Tibial nerve (tissue), 4 donors: ENCODE measurements around the gene RPLP2. TPM values are rescaled to one million over a fixed set of nuclear protein-coding genes. Genes with fewer than 3 reads are reported as not detected.
A peak's percentile ranks its signal among the peaks of the same experiment; 100 is the strongest.

Experiments
- DNase-seq, 2 donors: peaks; one replicate each; pipeline ENCODE4 v3.0.0-alpha.2; 2019; ENCODE audit warnings: low spot score in 2 of 2
- H3K27ac ChIP-seq, 4 donors: fragments of 200-600 bp; sonication (generic) in 3 of 4; one replicate each; pipeline ENCODE4 v1.5.1; 2017 to 2019; ENCODE audit warnings: mild to moderate bottlenecking in 1 of 4
- H3K27me3 ChIP-seq, 2 donors: fragments of 200-600 bp; sonication (generic) in 1 of 2; one replicate each; pipeline versions ENCODE4 v1.5.1 to v1.6.0; 2017 to 2019
- H3K36me3 ChIP-seq, 3 donors: fragments of 200-600 bp; sonication (generic); one replicate each; pipeline ENCODE4 v1.5.1; 2018 to 2019
- H3K4me1 ChIP-seq, 4 donors: fragments of 200-600 bp; sonication (generic) in 3 of 4; one replicate each; pipeline ENCODE4 v1.5.1; 2017 to 2019
- H3K4me3 ChIP-seq, 4 donors: fragments of 200-600 bp; sonication (generic) in 3 of 4; one replicate each; pipeline ENCODE4 v1.5.1; 2017 to 2019; ENCODE audit warnings: mild to moderate bottlenecking in 1 of 4, moderate library complexity in 1 of 4
- H3K9me3 ChIP-seq, 4 donors: fragments of 200-600 bp; sonication (generic) in 3 of 4; one replicate each; pipeline ENCODE4 v1.5.1; 2017 to 2019
- CTCF ChIP-seq, 5 experiments: fragments of 200-600 bp in 3 of 5; fragments of 450-650 bp in 2 of 5; sonication (generic) in 3 of 5; IDR thresholded peaks; one replicate each; pipeline ENCODE4 v1.5.1; 2016 to 2019; ENCODE audit warnings: antibody characterized with exemption in 5 of 5, mild to moderate bottlenecking in 3 of 5, moderate library complexity in 2 of 5
- EP300 ChIP-seq, 2 donors: sonication (generic); formaldehyde crosslinking; IDR thresholded peaks; one replicate each; pipeline ENCODE4 v1.6.1; 2017; ENCODE audit warnings: antibody characterized with exemption in 2 of 2, mild to moderate bottlenecking in 1 of 2
- POLR2A ChIP-seq, 2 donors: fragments of 450-650 bp; IDR thresholded peaks; one replicate each; pipeline ENCODE4 v1.6.1; 2017; ENCODE audit warnings: antibody characterized with exemption in 2 of 2, mild to moderate bottlenecking in 2 of 2, moderate library complexity in 2 of 2
- WGBS, 2 donors: methylation state at CpG; one replicate each; pipeline ENCODE4 v1.1.5; 2018; 5-methylcytosine and 5-hydroxymethylcytosine counted together
- total RNA-seq, 4 donors: library from RNA; depleted of rRNA; stranded (reverse); fragments of >200 nt; gene quantifications; one replicate each; pipeline ENCODE4 v1.1.0, GENCODE V29; 2016

The RPLP2 gene
- total RNA-seq, 4 donors from 2014 or later = 404 to 765 (median 584) TPM

DNA sequence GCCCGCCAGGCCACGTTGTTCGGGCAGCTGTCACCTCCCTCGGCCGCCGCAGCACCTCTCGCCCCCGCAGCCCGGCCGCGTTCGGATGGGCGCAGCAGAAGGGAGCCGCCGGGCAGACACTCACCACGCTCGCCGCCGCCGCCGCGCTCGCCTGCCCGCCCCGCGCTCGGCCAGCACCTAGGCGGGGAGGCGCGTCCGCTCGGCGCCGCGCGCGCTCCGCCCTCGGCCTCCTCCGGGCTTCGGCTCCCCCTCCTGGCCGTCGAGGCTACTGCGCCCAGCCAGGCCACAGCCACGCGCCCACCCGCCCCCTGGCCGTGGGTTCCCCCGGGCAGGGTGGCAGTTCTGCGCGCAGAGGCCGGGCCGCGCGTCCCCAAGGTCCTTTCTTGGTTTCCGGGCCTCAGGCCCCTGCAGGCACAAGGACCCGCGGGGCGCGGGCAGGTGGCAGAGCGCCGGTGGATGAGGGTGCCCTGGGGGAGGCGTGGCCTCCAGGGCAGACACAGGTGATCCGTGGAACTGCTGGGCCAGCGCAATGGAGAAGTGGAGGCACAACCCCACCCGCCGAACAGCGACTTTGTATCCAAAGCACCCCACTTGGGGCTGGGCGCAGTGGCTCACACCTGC is 11.6 kb upstream of the RPLP2 start, which contains the start of gene SLC25A22:
SLC25A22 (minus strand) TSS at position 189 of the 621 bp plus-strand sequence. CDS start 3,275 bp downstream, outside the sequence.
- peak within 1 kb of the TSS; percentile 52 to 91 (median 84) for H3K27ac ChIP-seq
- peaks cover 0 to 60% (median 0%) of the 10 kb centered on the region in 3 donors for H3K36me3 ChIP-seq
- no peaks in the 10 kb centered on the region for H3K9me3 ChIP-seq
- peak within 1 kb of the TSS; percentile 66 to 94 (median 81) for H3K4me3 ChIP-seq
- TF ChIP-seq CTCF (IDR thresholded peaks at IDR 0.05) (peak; percentile 82 to 97 (median 97)), EP300 (IDR thresholded peaks at IDR 0.05) (no peak), POLR2A (IDR thresholded peaks at IDR 0.05) (peak in 1 of 2 donors; percentile 25)
- H3K27me3 ChIP-seq = no peaks in the 10 kb centered on the region
- peaks cover 0 to 32% (median 22%) of the 10 kb centered on the region in 4 donors for H3K4me1 ChIP-seq
- 4 to 36% methylated on average over 2 to 53 of the region's 69 CpGs for WGBS, 2 donors
- DNase-seq = peak; percentile 60

DNA sequence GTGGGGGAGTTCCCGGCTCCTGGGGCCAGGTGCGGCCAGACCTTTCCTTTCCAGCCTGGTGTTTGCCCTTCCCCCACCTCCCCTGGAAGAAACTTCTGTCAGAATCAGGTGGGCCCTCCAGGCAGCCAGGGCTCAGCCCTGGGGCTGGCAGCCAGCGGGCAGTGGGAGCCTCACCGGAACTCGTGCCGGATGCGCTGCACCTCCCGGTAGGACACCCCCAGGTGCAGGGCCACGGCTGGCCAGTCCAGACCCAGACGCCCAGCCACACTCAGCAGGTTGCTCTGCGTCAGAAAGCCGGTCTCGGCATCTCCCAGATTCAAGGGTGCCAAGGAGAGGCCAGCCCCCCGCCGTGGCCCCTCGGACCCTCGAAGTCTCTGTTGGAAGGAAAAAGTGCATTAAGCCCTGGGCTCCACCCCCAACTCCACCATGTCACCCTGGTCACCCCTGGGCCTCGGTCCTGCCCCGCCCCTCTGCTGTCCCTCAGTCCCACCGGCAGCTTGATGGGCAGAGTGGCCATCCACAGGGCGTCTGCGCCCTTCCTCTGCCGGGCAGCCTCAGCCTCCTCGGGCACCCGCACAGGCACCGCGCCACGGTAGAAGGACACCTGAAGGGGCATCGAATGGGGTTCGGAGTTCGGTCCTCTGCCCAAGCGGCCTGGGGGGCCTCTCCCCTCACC is 10.0 kb upstream of the RPLP2 start:
- Histone ChIP-seq H3K27me3 (no peaks in the 10 kb centered on the region), H3K27ac (no peak overlapping the region), H3K9me3 (no peaks in the 10 kb centered on the region), H3K4me3 (no peak overlapping the region), H3K4me1 (peaks cover 0 to 44% (median 30%) of the 10 kb centered on the region in 4 donors), H3K36me3 (peaks cover 0 to 46% (median 0%) of the 10 kb centered on the region in 3 donors)
- WGBS, 2 donors = 92 to 93% methylated on average over 22 to 32 of the region's 32 CpGs
- TF ChIP-seq CTCF (IDR thresholded peaks at IDR 0.05) (no peak), POLR2A (IDR thresholded peaks at IDR 0.05) (no peak), EP300 (IDR thresholded peaks at IDR 0.05) (no peak)
- no peak for DNase-seq

DNA sequence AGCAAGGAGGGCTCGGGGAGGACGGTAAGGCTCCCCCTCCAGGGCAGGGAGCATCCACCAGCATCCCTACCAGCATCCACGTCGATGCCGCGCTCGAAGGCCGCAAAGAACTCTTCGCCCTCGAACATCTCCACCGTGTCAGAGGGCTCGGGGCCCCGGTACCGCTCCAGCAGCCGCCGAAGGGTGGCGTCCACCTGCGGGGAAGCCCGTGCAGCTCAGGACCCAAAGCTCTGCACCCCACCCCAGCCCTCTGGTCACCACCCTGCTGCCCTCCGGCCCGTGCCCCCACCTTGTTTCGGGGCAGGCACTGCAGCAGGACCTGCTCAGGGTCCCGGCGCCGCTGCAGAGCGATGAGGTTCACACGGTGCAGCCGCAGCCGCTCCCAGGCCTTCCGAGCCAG is 9.3 kb upstream of the RPLP2 start:
- Histone ChIP-seq H3K4me1 (peaks cover 0 to 44% (median 27%) of the 10 kb centered on the region in 4 donors), H3K9me3 (no peaks in the 10 kb centered on the region), H3K27ac (no peak overlapping the region), H3K36me3 (peaks cover 0 to 46% (median 0%) of the 10 kb centered on the region in 3 donors), H3K27me3 (no peaks in the 10 kb centered on the region), H3K4me3 (no peak overlapping the region)
- 91 to 96% methylated on average over 20 to 30 of the region's 30 CpGs for WGBS, 2 donors
- TF ChIP-seq EP300 (IDR thresholded peaks at IDR 0.05) (no peak), POLR2A (IDR thresholded peaks at IDR 0.05) (no peak), CTCF (IDR thresholded peaks at IDR 0.05) (no peak)
- DNase-seq = no peak

GRCh38 chr11:801097-801780 is 8.5 kb upstream of the RPLP2 start:
- no peaks in the 10 kb centered on the region for H3K27me3 ChIP-seq
- no peaks in the 10 kb centered on the region for H3K9me3 ChIP-seq
- peaks cover 0 to 44% (median 22%) of the 10 kb centered on the region in 4 donors for H3K4me1 ChIP-seq
- DNase-seq = no peak
- no peak overlapping the region for H3K4me3 ChIP-seq
- TF ChIP-seq POLR2A (IDR thresholded peaks at IDR 0.05) (no peak), CTCF (IDR thresholded peaks at IDR 0.05) (no peak), EP300 (IDR thresholded peaks at IDR 0.05) (no peak)
- no peak overlapping the region for H3K27ac ChIP-seq
- WGBS, 2 donors = 86 to 88% methylated on average over 18 to 20 of the region's 20 CpGs
- peaks cover 0 to 46% (median 0%) of the 10 kb centered on the region in 3 donors for H3K36me3 ChIP-seq
